ENCODE measurements around the gene MUC4.

Gene MUC4

DNA sequence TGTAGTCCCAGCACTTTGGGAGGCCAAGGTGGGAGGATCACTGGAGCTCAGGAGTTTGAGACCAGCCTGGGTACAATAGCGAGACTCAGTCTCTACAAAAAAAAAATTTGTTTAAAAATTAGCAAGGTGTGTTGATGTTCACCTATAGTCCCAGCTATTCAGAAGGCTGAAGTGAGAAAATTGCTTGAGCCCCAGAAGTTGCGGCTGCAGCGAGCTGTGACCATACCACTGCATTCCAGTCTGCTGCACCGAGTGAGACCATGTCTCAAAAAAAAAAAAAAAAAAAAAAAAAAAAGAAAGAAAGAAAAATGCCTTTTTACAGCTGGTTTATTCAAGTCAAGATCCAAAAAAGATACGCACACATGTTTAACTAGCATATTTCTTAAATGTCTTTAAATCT, 108.0 kb downstream of the MUC4 start:
- TF ChIP-seq, protein P1, sequence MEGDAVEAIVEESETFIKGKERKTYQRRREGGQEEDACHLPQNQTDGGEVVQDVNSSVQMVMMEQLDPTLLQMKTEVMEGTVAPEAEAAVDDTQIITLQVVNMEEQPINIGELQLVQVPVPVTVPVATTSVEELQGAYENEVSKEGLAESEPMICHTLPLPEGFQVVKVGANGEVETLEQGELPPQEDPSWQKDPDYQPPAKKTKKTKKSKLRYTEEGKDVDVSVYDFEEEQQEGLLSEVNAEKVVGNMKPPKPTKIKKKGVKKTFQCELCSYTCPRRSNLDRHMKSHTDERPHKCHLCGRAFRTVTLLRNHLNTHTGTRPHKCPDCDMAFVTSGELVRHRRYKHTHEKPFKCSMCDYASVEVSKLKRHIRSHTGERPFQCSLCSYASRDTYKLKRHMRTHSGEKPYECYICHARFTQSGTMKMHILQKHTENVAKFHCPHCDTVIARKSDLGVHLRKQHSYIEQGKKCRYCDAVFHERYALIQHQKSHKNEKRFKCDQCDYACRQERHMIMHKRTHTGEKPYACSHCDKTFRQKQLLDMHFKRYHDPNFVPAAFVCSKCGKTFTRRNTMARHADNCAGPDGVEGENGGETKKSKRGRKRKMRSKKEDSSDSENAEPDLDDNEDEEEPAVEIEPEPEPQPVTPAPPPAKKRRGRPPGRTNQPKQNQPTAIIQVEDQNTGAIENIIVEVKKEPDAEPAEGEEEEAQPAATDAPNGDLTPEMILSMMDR (IDR thresholded peaks at IDR 0.05), result no peak
- Histone ChIP-seq H3K4me1 (ENCODE audit: control insufficient read depth in 1 of 2, insufficient read depth in 1 of 2, low read depth in 1 of 2, low read length in 1 of 2) (no peaks in the 10 kb centered on the region), H3K27ac (no peak overlapping the region), H3K9me3 (no peaks in the 10 kb centered on the region), H3K4me3 (ENCODE audit: low read depth in 1 of 2, low read length in 1 of 2) (no peak overlapping the region), H3K27me3 (no peaks in the 10 kb centered on the region), H3K36me3 (no peaks in the 10 kb centered on the region)

DNA sequence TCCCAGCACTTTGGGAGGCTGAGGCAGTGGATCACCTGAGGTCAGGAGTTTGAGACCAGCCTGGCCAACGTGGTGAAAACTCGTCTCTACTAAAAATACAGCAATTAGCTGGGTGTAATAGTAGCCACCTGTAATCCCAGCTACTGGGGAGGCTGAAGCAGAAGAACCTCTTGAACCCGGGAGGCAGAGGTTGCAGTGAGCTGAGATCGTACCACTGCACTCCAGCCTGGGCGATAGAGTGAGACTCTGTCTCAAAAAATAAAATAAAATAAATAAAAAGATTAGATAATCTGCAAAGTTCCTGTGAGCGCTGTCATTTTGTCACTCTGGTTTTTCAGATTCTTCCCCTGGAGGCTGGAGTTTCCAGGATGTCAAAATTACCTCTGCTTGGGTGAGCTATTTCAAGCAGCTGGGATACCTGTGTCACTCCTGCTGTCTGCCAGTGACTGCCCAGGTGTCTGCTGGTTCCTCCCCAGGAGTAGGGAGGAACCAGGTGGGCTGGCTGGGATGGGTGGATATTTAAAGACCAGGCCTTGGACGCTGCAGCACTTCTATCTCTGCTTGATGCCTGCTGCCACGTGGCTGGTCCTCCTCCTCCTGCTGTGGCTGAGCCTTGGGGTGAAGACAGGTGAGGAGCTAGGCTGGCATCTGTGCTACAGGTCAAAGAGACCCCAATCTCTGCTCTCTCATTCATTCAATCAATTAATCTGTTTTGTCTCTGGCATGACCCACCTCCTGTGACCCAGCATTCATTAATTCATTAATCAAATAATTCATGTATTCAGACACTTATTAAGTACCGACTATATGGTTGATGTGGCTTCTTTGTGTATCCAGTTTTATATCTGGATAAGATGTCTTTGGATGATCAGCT, 110.5 kb downstream of the MUC4 start:
- H3K27me3 ChIP-seq, result no peaks in the 10 kb centered on the region
- TF ChIP-seq, protein P1 (IDR thresholded peaks at IDR 0.05), result no peak
- peaks cover 6% of the 10 kb centered on the region for H3K36me3 ChIP-seq

DNA sequence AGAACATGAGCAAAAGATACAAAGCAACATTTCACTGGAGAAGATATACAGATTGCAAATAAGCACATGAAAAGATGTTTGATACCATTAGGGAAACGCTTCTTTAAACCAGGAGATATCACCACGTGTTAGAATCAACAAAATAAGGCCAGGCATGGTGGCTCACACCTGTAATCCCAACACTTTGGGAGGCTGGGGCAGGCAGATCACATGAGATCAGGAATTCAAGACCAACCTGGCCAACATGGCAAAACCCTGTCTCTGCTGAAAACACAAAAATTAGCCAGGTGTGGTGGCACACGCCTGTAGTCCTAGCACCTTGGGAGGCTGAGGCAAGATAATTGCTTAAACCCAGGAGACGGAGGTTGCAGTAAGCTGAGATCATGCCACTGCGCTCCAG, 111.4 kb downstream of the MUC4 start:
- Histone ChIP-seq H3K4me3 (ENCODE audit: low read depth in 1 of 2, low read length in 1 of 2) (no peak overlapping the region), H3K9me3 (no peaks in the 10 kb centered on the region), H3K36me3 (peaks cover 6% of the 10 kb centered on the region), H3K4me1 (ENCODE audit: control insufficient read depth in 1 of 2, insufficient read depth in 1 of 2, low read depth in 1 of 2, low read length in 1 of 2) (no peaks in the 10 kb centered on the region), H3K27me3 (no peaks in the 10 kb centered on the region), H3K27ac (no peak overlapping the region)
- TF ChIP-seq, protein P1 (IDR thresholded peaks at IDR 0.05), result no peak

More for the DNA sequence above, 110.5 kb downstream of the MUC4 start:
- no peaks in the 10 kb centered on the region for H3K4me1 ChIP-seq (ENCODE audit: control insufficient read depth in 1 of 2, insufficient read depth in 1 of 2, low read depth in 1 of 2, low read length in 1 of 2)
- no peak overlapping the region for H3K27ac ChIP-seq
- no peaks in the 10 kb centered on the region for H3K9me3 ChIP-seq
- H3K4me3 ChIP-seq (ENCODE audit: low read depth in 1 of 2, low read length in 1 of 2), result no peak overlapping the region

DNA sequence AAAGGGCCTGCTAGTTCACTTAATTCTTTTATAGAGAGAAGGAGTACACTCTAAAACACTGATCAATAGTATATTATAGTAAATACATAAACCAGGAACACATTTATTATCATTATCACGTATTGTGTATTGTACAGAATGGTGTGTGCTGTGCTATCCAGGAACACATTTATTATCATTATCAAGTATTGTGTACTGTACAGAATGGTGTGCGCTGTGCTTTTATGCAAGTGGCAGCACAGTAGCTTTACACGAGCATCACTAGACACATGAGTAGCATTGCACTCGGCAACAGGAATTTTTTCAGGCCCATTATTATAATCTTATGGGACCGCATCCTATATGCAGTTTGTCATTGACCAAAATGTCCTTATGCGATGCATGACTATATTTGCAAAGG, 111.9 kb downstream of the MUC4 start:
- no peak overlapping the region for H3K27ac ChIP-seq
- peaks cover 6% of the 10 kb centered on the region for H3K36me3 ChIP-seq
- H3K27me3 ChIP-seq, result no peaks in the 10 kb centered on the region
- no peaks in the 10 kb centered on the region for H3K4me1 ChIP-seq (ENCODE audit: control insufficient read depth in 1 of 2, insufficient read depth in 1 of 2, low read depth in 1 of 2, low read length in 1 of 2)
- TF ChIP-seq, protein P1 (IDR thresholded peaks at IDR 0.05), result no peak
- H3K4me3 ChIP-seq (ENCODE audit: low read depth in 1 of 2, low read length in 1 of 2), result no peak overlapping the region
- no peaks in the 10 kb centered on the region for H3K9me3 ChIP-seq

DNA sequence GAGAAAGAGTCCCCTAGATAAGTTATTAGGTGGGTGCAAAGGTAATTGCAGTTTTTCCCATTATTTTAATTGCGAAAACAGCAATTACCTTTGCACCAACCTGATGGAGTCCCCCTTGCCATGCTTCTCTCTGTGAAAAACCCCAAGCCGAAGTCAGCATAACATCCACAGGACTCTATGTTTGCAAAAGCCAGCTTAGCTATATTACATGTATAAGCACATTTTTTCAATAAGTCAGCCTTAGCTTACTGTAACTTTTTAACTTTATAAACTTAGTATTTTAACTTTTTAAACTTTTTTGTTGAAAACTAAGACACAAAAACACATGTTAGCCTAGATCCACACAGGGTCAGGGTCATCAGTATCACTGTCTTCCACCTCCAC, 112.3 kb downstream of the MUC4 start:
- Histone ChIP-seq H3K27me3 (no peaks in the 10 kb centered on the region), H3K4me3 (ENCODE audit: low read depth in 1 of 2, low read length in 1 of 2) (no peak overlapping the region), H3K36me3 (peaks cover 10% of the 10 kb centered on the region), H3K27ac (no peak overlapping the region), H3K4me1 (ENCODE audit: control insufficient read depth in 1 of 2, insufficient read depth in 1 of 2, low read depth in 1 of 2, low read length in 1 of 2) (no peaks in the 10 kb centered on the region), H3K9me3 (no peaks in the 10 kb centered on the region)
- TF ChIP-seq, protein P1 (IDR thresholded peaks at IDR 0.05), result no peak
